SU-DHL-6 (cell line): ENCODE results near the gene TRIM10.

Source experiments
- EZH2phosphoT487 ChIP-seq: fragments of 200-600 bp; sonication (generic), shearing (Covaris generic); conservative IDR thresholded peaks from 2 replicates; pipeline ENCODE4 v1.6.1; 2018; ENCODE audit warnings: mild to moderate bottlenecking, antibody characterized with exemption, low read length, moderate library complexity, mixed read lengths
- TF ChIP-seq, protein P1 (sequence below): fragments of 200-600 bp; sonication (generic); IDR thresholded peaks from one replicate; pipeline ENCODE4 v1.5.1; 2017; ENCODE audit warnings: antibody characterized with exemption, mild to moderate bottlenecking, low read length, moderate library complexity; ENCODE audit not compliant: insufficient read depth, poor library complexity, severe bottlenecking

DNA sequence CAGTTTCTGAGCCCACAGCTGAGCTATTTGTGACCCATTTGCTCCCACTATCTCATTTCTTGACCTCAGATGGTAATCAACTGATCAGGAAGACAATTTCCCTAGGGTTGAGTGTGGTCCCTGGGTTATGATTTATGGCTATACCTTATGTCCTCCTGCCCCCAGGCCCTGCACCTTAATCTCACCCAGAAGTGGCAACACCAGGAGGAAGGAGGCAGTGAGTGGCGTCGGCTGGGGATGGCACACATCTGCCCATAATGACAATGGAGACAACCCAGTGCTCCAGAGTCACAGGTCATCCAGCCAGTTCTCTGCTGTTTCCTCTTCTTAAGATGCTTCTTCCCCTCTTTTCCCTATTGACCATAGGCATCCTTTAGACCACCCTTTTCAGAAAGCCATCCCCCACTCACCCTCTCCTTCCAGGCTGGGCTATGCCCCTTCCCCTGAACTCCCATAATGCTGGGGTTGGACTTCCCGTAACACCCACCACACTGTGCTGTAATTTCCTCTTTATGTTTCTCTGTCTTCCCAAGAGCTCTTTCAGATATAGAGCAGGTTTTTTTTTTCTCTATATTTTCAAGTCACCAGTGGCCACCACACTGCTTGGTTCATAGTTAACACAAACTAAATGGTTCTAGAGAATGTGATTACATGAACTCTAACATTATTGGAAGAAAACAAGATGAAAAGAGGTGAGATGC lies 8.0 kb downstream of the TRIM10 start:
- TF ChIP-seq, protein P1, sequence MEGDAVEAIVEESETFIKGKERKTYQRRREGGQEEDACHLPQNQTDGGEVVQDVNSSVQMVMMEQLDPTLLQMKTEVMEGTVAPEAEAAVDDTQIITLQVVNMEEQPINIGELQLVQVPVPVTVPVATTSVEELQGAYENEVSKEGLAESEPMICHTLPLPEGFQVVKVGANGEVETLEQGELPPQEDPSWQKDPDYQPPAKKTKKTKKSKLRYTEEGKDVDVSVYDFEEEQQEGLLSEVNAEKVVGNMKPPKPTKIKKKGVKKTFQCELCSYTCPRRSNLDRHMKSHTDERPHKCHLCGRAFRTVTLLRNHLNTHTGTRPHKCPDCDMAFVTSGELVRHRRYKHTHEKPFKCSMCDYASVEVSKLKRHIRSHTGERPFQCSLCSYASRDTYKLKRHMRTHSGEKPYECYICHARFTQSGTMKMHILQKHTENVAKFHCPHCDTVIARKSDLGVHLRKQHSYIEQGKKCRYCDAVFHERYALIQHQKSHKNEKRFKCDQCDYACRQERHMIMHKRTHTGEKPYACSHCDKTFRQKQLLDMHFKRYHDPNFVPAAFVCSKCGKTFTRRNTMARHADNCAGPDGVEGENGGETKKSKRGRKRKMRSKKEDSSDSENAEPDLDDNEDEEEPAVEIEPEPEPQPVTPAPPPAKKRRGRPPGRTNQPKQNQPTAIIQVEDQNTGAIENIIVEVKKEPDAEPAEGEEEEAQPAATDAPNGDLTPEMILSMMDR: no peak
- TF ChIP-seq EZH2phosphoT487: no peak
